ENCODE data around the gene TGM1.
"Not testable (repeated sequence)": the region's sequence is repeated elsewhere in the genome, so short reads cannot be mapped to it uniquely, and the experiment has no call there.

- not testable (repeated sequence) for TF ChIP-seq CTCF, POLR2A, POLR2AphosphoS5, EP300 (IDR thresholded peaks at IDR 0.05)
These were observed 60.4 kb downstream of the TGM1 start for GRCh38 chr14:24202538-24202937.

Measured in sigmoid colon (tissue), 4 donors.